Measurements from ENCODE around the gene BBOX1. TPM values are rescaled to one million over a fixed set of nuclear protein-coding genes. Genes with fewer than 3 reads are reported as not detected.
A peak's percentile ranks its signal among the peaks of the same experiment; 100 is the strongest.

Gene BBOX1
- total RNA-seq, 4 donors from 2014 or later = 0.55 TPM; not detected in 3

DNA sequence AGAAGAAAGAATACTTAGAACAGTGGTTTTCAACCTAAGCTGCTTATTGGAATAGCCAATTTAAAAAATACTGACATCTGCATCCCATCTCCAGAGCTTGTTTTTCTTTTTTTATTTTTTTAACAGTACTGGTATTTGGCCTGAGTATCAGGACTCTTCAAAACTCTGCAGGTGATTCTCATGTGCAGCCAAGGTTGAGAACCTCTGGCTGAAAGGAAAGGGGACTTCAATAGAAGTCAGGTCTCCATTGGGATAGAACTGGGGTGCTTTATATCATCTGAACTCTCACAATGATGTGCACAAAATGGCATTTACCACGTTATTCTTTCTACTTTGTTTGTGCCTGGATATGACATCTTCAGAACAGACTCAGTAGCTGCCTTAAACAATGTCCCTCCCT is 55.3 kb downstream of the BBOX1 start:
- Histone ChIP-seq H3K27ac (peak overlapping the region in 1 of 2 donors; percentile 26), H3K4me1 (no peaks in the 10 kb centered on the region), H3K4me3 (no peak overlapping the region), H3K27me3 (no peaks in the 10 kb centered on the region), H3K36me3 (no peaks in the 10 kb centered on the region), H3K9me3 (no peaks in the 10 kb centered on the region)
- intact Hi-C loops (cut with DNase I; ENCODE audit: low total_unique reads) = no loop called here
- TF ChIP-seq CTCF (IDR thresholded peaks at IDR 0.05) (no peak), POLR2A (IDR thresholded peaks at IDR 0.05) (no peak)
- no peak for DNase-seq

- H3K4me3 ChIP-seq = no peak overlapping the region
- intact Hi-C loops (cut with DNase I; ENCODE audit: low total_unique reads) = no loop called here
- no peaks in the 10 kb centered on the region for H3K4me1 ChIP-seq
- no peak overlapping the region for H3K27ac ChIP-seq
- no peaks in the 10 kb centered on the region for H3K27me3 ChIP-seq
- no peaks in the 10 kb centered on the region for H3K9me3 ChIP-seq
- no peak for DNase-seq
- TF ChIP-seq CTCF (IDR thresholded peaks at IDR 0.05) = no peak
- TF ChIP-seq POLR2A (IDR thresholded peaks at IDR 0.05) = no peak
- H3K36me3 ChIP-seq = no peaks in the 10 kb centered on the region
These were observed 56.9 kb downstream of the BBOX1 start for GRCh38 chr11:27097551-27097950.

GRCh38 chr11:27100534-27100933 is 59.9 kb downstream of the BBOX1 start:
- DNase-seq = no peak
- Histone ChIP-seq H3K4me3 (no peak overlapping the region), H3K9me3 (no peaks in the 10 kb centered on the region), H3K4me1 (no peaks in the 10 kb centered on the region), H3K27ac (no peak overlapping the region), H3K27me3 (no peaks in the 10 kb centered on the region), H3K36me3 (no peaks in the 10 kb centered on the region)
- TF ChIP-seq POLR2A (IDR thresholded peaks at IDR 0.05) (no peak), CTCF (IDR thresholded peaks at IDR 0.05) (no peak)
- intact Hi-C loops (cut with DNase I; ENCODE audit: low total_unique reads) = no loop called here

GRCh38 chr11:27107548-27107947 is 66.9 kb downstream of the BBOX1 start:
- no peak for DNase-seq
- H3K9me3 ChIP-seq = no peaks in the 10 kb centered on the region
- no peak overlapping the region for H3K4me3 ChIP-seq
- intact Hi-C loops (cut with DNase I; ENCODE audit: low total_unique reads) = no loop called here
- TF ChIP-seq POLR2A (IDR thresholded peaks at IDR 0.05) (no peak), CTCF (IDR thresholded peaks at IDR 0.05) (no peak)
- H3K27ac ChIP-seq = no peak overlapping the region
- H3K27me3 ChIP-seq = no peaks in the 10 kb centered on the region
- no peaks in the 10 kb centered on the region for H3K4me1 ChIP-seq
- no peaks in the 10 kb centered on the region for H3K36me3 ChIP-seq

- H3K4me3 ChIP-seq = no peak overlapping the region
- H3K4me1 ChIP-seq = no peaks in the 10 kb centered on the region
- H3K27ac ChIP-seq = no peak overlapping the region
- H3K36me3 ChIP-seq = no peaks in the 10 kb centered on the region
- H3K9me3 ChIP-seq = no peaks in the 10 kb centered on the region
- no peak for DNase-seq
- intact Hi-C loops (cut with DNase I; ENCODE audit: low total_unique reads) = no loop called here
- no peaks in the 10 kb centered on the region for H3K27me3 ChIP-seq
- TF ChIP-seq POLR2A (IDR thresholded peaks at IDR 0.05) = no peak
- no peak for TF ChIP-seq CTCF (IDR thresholded peaks at IDR 0.05)
These were observed 68.2 kb downstream of the BBOX1 start for GRCh38 chr11:27108809-27109208.
